Smooth muscle cell (in vitro differentiated cells): Measurements from ENCODE around the gene DRC3. TPM values are rescaled to one million over a fixed set of nuclear protein-coding genes. Genes with fewer than 3 reads are reported as not detected.

Source experiments
- DNase-seq: peaks from one replicate; lab custom pipeline; 2025; ENCODE audit not compliant: unreplicated experiment; lab: John Stamatoyannopoulos, UW
- H2AFZ ChIP-seq: fragments of 200-600 bp; sonication (generic); 2 replicates; pipeline ENCODE4 v1.6.0; 2016; ENCODE audit warnings: antibody characterized with exemption, low read depth, mild to moderate bottlenecking
- H3F3A ChIP-seq: fragments of 200-600 bp; sonication (generic); 2 replicates; pipeline ENCODE4 v1.6.0; 2017; ENCODE audit warnings: antibody characterized with exemption, low read depth
- H3K27ac ChIP-seq: fragments of 200-600 bp; sonication (generic); 2 replicates; pipeline ENCODE4 v1.5.1; 2016; ENCODE audit warnings: low read depth, mild to moderate bottlenecking
- H3K27me3 ChIP-seq: fragments of 200-600 bp; sonication (generic); 2 replicates; pipeline ENCODE4 v1.6.1; 2016; ENCODE audit warnings: low read depth, mild to moderate bottlenecking
- H3K36me3 ChIP-seq: fragments of 200-600 bp; sonication (generic); 2 replicates; pipeline ENCODE4 v1.5.1; 2016; ENCODE audit warnings: low read depth
- H3K4me1 ChIP-seq: fragments of 200-600 bp; sonication (generic); 2 replicates; pipeline ENCODE4 v1.5.1; 2016; ENCODE audit warnings: low read depth
- H3K4me2 ChIP-seq: fragments of 200-600 bp; sonication (generic); 2 replicates; pipeline ENCODE4 v1.6.0; 2016; ENCODE audit warnings: mild to moderate bottlenecking
- H3K4me3 ChIP-seq: fragments of 200-600 bp; sonication (generic); 2 replicates; pipeline ENCODE4 v1.5.1; 2016; ENCODE audit warnings: mild to moderate bottlenecking
- H3K79me2 ChIP-seq: fragments of 200-600 bp; sonication (generic); 2 replicates; pipeline ENCODE4 v1.6.0; 2016; ENCODE audit warnings: low read depth, mild to moderate bottlenecking
- H3K9ac ChIP-seq: fragments of 200-600 bp; sonication (generic); 2 replicates; pipeline ENCODE4 v1.6.0; 2016; ENCODE audit warnings: low read depth
- H3K9me3 ChIP-seq: fragments of 200-600 bp; sonication (generic); replicated peaks from 2 replicates; pipeline ENCODE4 v1.5.1; 2016; ENCODE audit warnings: low read depth
- H4K20me1 ChIP-seq: fragments of 200-600 bp; sonication (generic); 2 replicates; pipeline ENCODE4 v1.6.0; 2016; ENCODE audit warnings: low read depth
- CTCF ChIP-seq: fragments of 200-600 bp; sonication (generic); IDR thresholded peaks from 2 replicates; pipeline ENCODE4 v1.5.1; 2017; ENCODE audit warnings: borderline replicate concordance, mild to moderate bottlenecking, antibody characterized with exemption; ENCODE audit not compliant: insufficient read depth, poor library complexity, severe bottlenecking
- WGBS: methylation state at CpG from one replicate; pipeline ENCODE4 v1.1.7; 2016; ENCODE audit warnings: low lambda C conversion rate; 5-methylcytosine and 5-hydroxymethylcytosine counted together
- polyA plus RNA-seq: library from polyadenylated mRNA; unstranded; fragments of >200 nt; fragmentation: Nextera tagmentation; extraction: Ambion mirVana; gene quantifications from 2 replicates; pipeline ENCODE4 v1.2.1, GENCODE V29; 2016
- total RNA-seq: library from RNA; depleted of rRNA; stranded (reverse); fragments of >200 nt; gene quantifications from 2 replicates; pipeline ENCODE4 v1.2.3, GENCODE V29; 2014

DRC3 gene
- total and polyA plus RNA-seq, 2 experiments from 2014 or later = 0.72 to 0.83 TPM

GRCh38 chr17:17929655-17930380 is 42.8 kb upstream of the DRC3 start:
- Histone ChIP-seq H4K20me1 (peaks cover 20% of the 10 kb centered on the region), H3K4me1 (peaks cover 21% of the 10 kb centered on the region), H3K27ac (peak overlapping the region; percentile 46), H3K36me3 (no peaks in the 10 kb centered on the region), H3K79me2 (peaks cover 61% of the 10 kb centered on the region), H3K27me3 (no peaks in the 10 kb centered on the region), H3F3A (peaks cover 8% of the 10 kb centered on the region), H3K4me2 (no peak overlapping the region), H3K9ac (peak overlapping the region; percentile 8), H2AFZ (no peak overlapping the region), H3K4me3 (no peak overlapping the region), H3K9me3 (no peaks in the 10 kb centered on the region)
- no peak for DNase-seq
- WGBS = 36% methylated on average over 2 of the region's 2 CpGs
- no peak for TF ChIP-seq CTCF

- Histone ChIP-seq H3K79me2 (peaks cover 55% of the 10 kb centered on the region), H3F3A (peaks cover 15% of the 10 kb centered on the region), H3K4me1 (peaks cover 28% of the 10 kb centered on the region)
Measured at GRCh38 chr17:17930674-17931073, 42.0 kb upstream of the DRC3 start.

GRCh38 chr17:17931159-17931558 is 41.5 kb upstream of the DRC3 start:
- Histone ChIP-seq H2AFZ (no peak overlapping the region), H3K79me2 (peaks cover 52% of the 10 kb centered on the region), H3K36me3 (no peaks in the 10 kb centered on the region), H3K27me3 (no peaks in the 10 kb centered on the region), H3K9me3 (no peaks in the 10 kb centered on the region), H3K27ac (no peak overlapping the region), H3K4me2 (no peak overlapping the region), H3K4me1 (peaks cover 32% of the 10 kb centered on the region), H3F3A (peaks cover 18% of the 10 kb centered on the region), H4K20me1 (peaks cover 31% of the 10 kb centered on the region), H3K4me3 (no peak overlapping the region), H3K9ac (no peak overlapping the region)
- 95% methylated on average over 2 of the region's 2 CpGs for WGBS
- TF ChIP-seq CTCF = no peak
- no peak for DNase-seq

More at GRCh38 chr17:17930674-17931073, 42.0 kb upstream of the DRC3 start:
- H3K36me3 ChIP-seq = no peaks in the 10 kb centered on the region
- H3K27ac ChIP-seq = peak overlapping the region; percentile 46
- no peak for DNase-seq
- H3K4me2 ChIP-seq = no peak overlapping the region
- H3K9me3 ChIP-seq = no peaks in the 10 kb centered on the region
- no peak overlapping the region for H2AFZ ChIP-seq
- TF ChIP-seq CTCF = no peak
- H3K27me3 ChIP-seq = no peaks in the 10 kb centered on the region
- H3K4me3 ChIP-seq = no peak overlapping the region
- H4K20me1 ChIP-seq = peaks cover 28% of the 10 kb centered on the region
- H3K9ac ChIP-seq = no peak overlapping the region

- Histone ChIP-seq H3F3A (peaks cover 24% of the 10 kb centered on the region), H3K4me1 (peaks cover 46% of the 10 kb centered on the region), H4K20me1 (peaks cover 49% of the 10 kb centered on the region), H3K79me2 (peaks cover 39% of the 10 kb centered on the region), H3K4me3 (no peak overlapping the region), H3K27me3 (no peaks in the 10 kb centered on the region), H3K9ac (peak overlapping the region; percentile 77), H3K4me2 (peak overlapping the region; percentile 63), H3K27ac (peak overlapping the region; percentile 98), H3K36me3 (no peaks in the 10 kb centered on the region), H3K9me3 (no peaks in the 10 kb centered on the region), H2AFZ (no peak overlapping the region)
- no peak for DNase-seq
- no peak for TF ChIP-seq CTCF
Measured at GRCh38 chr17:17933775-17934174, 38.9 kb upstream of the DRC3 start.
